SK-N-SH treated with all-trans-retinoic acid at 6 μM for 48 hours (cell line): ENCODE results near the gene RNU1-2.
"Not testable (repeated sequence)": the region's sequence is repeated elsewhere in the genome, so short reads cannot be mapped to it uniquely, and the experiment has no call there.

Experiments
- OSR1 ChIP-seq: fragments of 250-450 bp; sonication (Bioruptor Pico); IDR thresholded peaks from 2 replicates; pipeline ENCODE4 v1.8.0; 2022; ENCODE audit warnings: moderate library complexity, mild to moderate bottlenecking, inconsistent platforms
- RARB ChIP-seq: fragments of 250-450 bp; sonication (Bioruptor Pico); IDR thresholded peaks from 2 replicates; pipeline ENCODE4 v1.8.0; 2021; ENCODE audit warnings: mild to moderate bottlenecking, moderate library complexity
- TCF4 ChIP-seq: fragments of 250-450 bp; sonication (Bioruptor Pico); IDR thresholded peaks from 2 replicates; pipeline ENCODE4 v1.8.0; 2021; ENCODE audit warnings: mild to moderate bottlenecking, moderate library complexity, borderline replicate concordance
- ZFP3 ChIP-seq: fragments of 250-450 bp; sonication (Bioruptor Pico); IDR thresholded peaks from 2 replicates; pipeline ENCODE4 v1.5.0; 2020; ENCODE audit warnings: mild to moderate bottlenecking, moderate library complexity
- ZNF8 ChIP-seq: fragments of 450-650 bp; formaldehyde crosslinking; IDR thresholded peaks from 2 replicates; pipeline ENCODE4 v1.5.0; 2020; ENCODE audit warnings: mild to moderate bottlenecking, moderate library complexity
- TF ChIP-seq, protein P1 (sequence below): fragments of 250-450 bp; sonication (Bioruptor Pico); IDR thresholded peaks from 2 replicates; pipeline ENCODE4 v1.8.0; 2020; ENCODE audit warnings: mild to moderate bottlenecking, moderate library complexity, borderline replicate concordance

DNA sequence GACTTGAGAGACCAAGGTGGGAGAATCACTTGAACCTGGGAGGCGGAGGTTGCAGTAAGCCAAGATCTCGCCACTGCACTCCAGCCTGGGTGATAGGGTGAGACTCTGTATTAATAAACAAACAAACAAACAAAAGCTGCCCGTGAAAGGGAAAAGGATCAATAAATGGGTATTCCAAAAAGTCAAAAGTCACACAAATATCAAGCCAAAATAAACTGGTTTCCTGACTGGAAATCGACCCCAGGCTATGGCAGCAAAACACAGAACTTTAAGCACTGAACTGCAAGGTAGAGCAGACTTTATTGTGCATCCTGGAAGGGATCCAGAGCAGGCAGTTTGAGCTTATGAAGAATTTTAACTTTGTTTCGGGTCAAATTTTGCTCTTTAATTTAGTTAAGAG, 11.3 kb upstream of the RNU1-2 start:
- not testable (repeated sequence) for TF ChIP-seq OSR1; TCF4 (CRISPR knock-in tag); ZNF8 (CRISPR knock-in tag); ZFP3; RARB (CRISPR knock-in tag)
- TF ChIP-seq, protein P1, sequence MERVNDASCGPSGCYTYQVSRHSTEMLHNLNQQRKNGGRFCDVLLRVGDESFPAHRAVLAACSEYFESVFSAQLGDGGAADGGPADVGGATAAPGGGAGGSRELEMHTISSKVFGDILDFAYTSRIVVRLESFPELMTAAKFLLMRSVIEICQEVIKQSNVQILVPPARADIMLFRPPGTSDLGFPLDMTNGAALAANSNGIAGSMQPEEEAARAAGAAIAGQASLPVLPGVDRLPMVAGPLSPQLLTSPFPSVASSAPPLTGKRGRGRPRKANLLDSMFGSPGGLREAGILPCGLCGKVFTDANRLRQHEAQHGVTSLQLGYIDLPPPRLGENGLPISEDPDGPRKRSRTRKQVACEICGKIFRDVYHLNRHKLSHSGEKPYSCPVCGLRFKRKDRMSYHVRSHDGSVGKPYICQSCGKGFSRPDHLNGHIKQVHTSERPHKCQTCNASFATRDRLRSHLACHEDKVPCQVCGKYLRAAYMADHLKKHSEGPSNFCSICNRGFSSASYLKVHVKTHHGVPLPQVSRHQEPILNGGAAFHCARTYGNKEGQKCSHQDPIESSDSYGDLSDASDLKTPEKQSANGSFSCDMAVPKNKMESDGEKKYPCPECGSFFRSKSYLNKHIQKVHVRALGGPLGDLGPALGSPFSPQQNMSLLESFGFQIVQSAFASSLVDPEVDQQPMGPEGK (CRISPR knock-in tag), result not testable (repeated sequence)
